HEK293 (cell line): ENCODE data around the gene AFF1.

Source experiments
- KLF1 ChIP-seq: fragments of 450-650 bp; formaldehyde crosslinking; IDR thresholded peaks from 2 replicates; pipeline ENCODE4 v1.5.1; 2016; ENCODE audit warnings: missing biosample characterization, missing genetic modification characterization
- SCRT2 ChIP-seq: fragments of 450-650 bp; formaldehyde crosslinking; IDR thresholded peaks from 2 replicates; pipeline ENCODE4 v1.5.1; 2016; ENCODE audit warnings: missing biosample characterization, missing genetic modification characterization
- TRIM28 ChIP-seq: IDR thresholded peaks from 2 replicates; pipeline ENCODE4 v1.6.1; 2011; ENCODE audit warnings: low read length, control low read depth, borderline replicate concordance
- YY1 ChIP-seq: fragments of 450-650 bp; formaldehyde crosslinking; IDR thresholded peaks from 2 replicates; pipeline ENCODE4 v1.5.1; 2018; ENCODE audit warnings: missing biosample characterization, missing genetic modification characterization
- ZFP69B ChIP-seq: fragments of 450-650 bp; formaldehyde crosslinking; IDR thresholded peaks from 2 replicates; pipeline ENCODE4 v1.5.1; 2016; ENCODE audit warnings: missing biosample characterization, missing genetic modification characterization
- ZNF350 ChIP-seq: fragments of 450-650 bp; formaldehyde crosslinking; IDR thresholded peaks from 2 replicates; pipeline ENCODE4 v1.5.0; 2017; ENCODE audit warnings: missing biosample characterization, mild to moderate bottlenecking, missing genetic modification characterization
- ZNF416 ChIP-seq: fragments of 450-650 bp; formaldehyde crosslinking; IDR thresholded peaks from 2 replicates; pipeline ENCODE4 v1.5.1; 2016; ENCODE audit warnings: missing biosample characterization, missing genetic modification characterization
- ZNF623 ChIP-seq: fragments of 450-650 bp; formaldehyde crosslinking; IDR thresholded peaks from 2 replicates; pipeline ENCODE4 v1.5.1; 2016; ENCODE audit warnings: missing biosample characterization, missing genetic modification characterization
- TF ChIP-seq, protein P1 (sequence below): fragments of 450-650 bp; formaldehyde crosslinking; IDR thresholded peaks from 2 replicates; pipeline ENCODE4 v1.5.1; 2016; ENCODE audit warnings: missing biosample characterization, missing genetic modification characterization
- TF ChIP-seq, protein P2 (sequence below): fragments of 450-650 bp; formaldehyde crosslinking; IDR thresholded peaks from 2 replicates; pipeline ENCODE4 v1.5.1; 2016; ENCODE audit warnings: missing biosample characterization, missing genetic modification characterization, low read depth

DNA sequence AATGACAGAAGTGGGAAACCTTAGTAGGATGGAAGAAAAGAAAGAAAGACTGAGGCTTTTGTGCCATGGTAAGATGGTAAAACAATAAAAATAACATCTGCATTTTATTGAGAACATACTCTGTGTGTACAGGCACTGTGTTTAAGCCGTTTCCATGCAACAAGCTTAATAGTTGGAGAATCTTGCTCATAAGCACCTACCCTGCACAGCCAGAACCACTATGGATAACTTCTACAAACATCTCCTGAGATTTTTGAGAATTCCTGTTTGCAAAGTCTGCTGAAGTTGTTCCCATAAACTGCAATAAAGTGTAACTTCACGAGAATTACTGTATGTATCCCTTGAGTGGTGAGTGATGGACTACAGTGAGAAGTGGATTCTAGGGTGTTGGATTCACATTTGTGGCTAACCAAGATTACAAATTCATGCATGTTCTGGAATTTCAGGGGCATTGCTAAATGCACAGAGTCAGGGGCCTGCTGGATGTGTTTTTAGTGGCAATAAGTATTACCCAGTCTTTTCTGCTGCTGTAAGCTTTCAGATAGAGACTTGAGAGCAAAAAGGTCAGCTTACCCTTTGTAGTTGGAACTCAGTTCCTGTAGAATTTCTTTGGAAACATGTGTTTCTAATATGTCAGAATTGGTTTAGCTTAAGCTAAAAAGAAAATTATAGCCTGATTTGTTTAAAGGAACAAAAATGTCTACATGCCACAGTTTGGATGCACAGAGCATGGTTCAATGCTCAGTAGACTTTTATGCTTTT lies 132.5 kb downstream of the AFF1 start:
- TF ChIP-seq ZNF416 (no peak), ZNF623 (tag by site-specific recombination) (no peak), TRIM28 (no peak), ZNF350 (no peak), SCRT2 (no peak), KLF1 (tag by site-specific recombination) (no peak), ZFP69B (tag by site-specific recombination) (no peak), YY1 (tag by site-specific recombination) (no peak)
- TF ChIP-seq, protein P1, sequence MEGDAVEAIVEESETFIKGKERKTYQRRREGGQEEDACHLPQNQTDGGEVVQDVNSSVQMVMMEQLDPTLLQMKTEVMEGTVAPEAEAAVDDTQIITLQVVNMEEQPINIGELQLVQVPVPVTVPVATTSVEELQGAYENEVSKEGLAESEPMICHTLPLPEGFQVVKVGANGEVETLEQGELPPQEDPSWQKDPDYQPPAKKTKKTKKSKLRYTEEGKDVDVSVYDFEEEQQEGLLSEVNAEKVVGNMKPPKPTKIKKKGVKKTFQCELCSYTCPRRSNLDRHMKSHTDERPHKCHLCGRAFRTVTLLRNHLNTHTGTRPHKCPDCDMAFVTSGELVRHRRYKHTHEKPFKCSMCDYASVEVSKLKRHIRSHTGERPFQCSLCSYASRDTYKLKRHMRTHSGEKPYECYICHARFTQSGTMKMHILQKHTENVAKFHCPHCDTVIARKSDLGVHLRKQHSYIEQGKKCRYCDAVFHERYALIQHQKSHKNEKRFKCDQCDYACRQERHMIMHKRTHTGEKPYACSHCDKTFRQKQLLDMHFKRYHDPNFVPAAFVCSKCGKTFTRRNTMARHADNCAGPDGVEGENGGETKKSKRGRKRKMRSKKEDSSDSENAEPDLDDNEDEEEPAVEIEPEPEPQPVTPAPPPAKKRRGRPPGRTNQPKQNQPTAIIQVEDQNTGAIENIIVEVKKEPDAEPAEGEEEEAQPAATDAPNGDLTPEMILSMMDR (tag by site-specific recombination): no peak
- TF ChIP-seq, protein P2, sequence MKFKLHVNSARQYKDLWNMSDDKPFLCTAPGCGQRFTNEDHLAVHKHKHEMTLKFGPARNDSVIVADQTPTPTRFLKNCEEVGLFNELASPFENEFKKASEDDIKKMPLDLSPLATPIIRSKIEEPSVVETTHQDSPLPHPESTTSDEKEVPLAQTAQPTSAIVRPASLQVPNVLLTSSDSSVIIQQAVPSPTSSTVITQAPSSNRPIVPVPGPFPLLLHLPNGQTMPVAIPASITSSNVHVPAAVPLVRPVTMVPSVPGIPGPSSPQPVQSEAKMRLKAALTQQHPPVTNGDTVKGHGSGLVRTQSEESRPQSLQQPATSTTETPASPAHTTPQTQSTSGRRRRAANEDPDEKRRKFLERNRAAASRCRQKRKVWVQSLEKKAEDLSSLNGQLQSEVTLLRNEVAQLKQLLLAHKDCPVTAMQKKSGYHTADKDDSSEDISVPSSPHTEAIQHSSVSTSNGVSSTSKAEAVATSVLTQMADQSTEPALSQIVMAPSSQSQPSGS (tag by site-specific recombination): no peak
